Astrocyte of the spinal cord (primary cell): Measurements from ENCODE around the gene WDFY4.

Source experiments
- DNase-seq: peaks from one replicate; pipeline ENCODE4 v3.0.0; 2011; ENCODE audit warnings: low read depth, low spot score
- H3K4me3 ChIP-seq: 2 replicates; pipeline ENCODE4 v1.5.1; 2011; ENCODE audit warnings: low read depth, mild to moderate bottlenecking, low read length, moderate library complexity
- in situ Hi-C: cut with HindIII; loops from 2 replicates; pipeline ENCODE4 v1.10.0; 2017; ENCODE audit warnings: low sequenced_read_pairs
- TF ChIP-seq, protein P1 (sequence below): IDR thresholded peaks from 2 replicates; pipeline ENCODE4 v1.5.1; 2012; ENCODE audit warnings: low read depth, mild to moderate bottlenecking, low read length, inconsistent platforms

WDFY4 gene

DNA sequence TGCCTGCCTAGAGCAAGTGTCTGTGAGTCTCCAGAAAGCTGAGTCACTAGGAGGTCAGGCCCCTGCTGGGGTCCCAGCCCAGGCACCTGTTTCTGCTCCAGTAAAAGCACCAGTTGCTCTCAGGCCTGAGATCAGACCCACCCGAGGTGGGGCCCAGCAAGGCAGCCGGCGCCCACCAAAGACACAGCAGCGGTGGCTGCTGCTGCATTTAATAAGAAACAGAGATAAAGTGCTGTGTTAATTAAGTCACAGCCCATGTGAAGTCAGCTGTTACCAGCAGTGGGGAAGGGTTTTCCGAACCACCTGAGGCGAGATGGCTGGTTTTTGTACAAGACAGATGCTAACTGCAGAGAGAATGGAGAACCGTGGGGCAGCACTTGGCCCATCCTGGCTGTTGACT is 267.0 kb downstream of the WDFY4 start:
- TF ChIP-seq, protein P1, sequence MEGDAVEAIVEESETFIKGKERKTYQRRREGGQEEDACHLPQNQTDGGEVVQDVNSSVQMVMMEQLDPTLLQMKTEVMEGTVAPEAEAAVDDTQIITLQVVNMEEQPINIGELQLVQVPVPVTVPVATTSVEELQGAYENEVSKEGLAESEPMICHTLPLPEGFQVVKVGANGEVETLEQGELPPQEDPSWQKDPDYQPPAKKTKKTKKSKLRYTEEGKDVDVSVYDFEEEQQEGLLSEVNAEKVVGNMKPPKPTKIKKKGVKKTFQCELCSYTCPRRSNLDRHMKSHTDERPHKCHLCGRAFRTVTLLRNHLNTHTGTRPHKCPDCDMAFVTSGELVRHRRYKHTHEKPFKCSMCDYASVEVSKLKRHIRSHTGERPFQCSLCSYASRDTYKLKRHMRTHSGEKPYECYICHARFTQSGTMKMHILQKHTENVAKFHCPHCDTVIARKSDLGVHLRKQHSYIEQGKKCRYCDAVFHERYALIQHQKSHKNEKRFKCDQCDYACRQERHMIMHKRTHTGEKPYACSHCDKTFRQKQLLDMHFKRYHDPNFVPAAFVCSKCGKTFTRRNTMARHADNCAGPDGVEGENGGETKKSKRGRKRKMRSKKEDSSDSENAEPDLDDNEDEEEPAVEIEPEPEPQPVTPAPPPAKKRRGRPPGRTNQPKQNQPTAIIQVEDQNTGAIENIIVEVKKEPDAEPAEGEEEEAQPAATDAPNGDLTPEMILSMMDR = no peak
- H3K4me3 ChIP-seq = no peak overlapping the region
- no peak for DNase-seq
- in situ Hi-C loops = no loop called here

GRCh38 chr10:48957361-48958151 is 272.9 kb downstream of the WDFY4 start:
- in situ Hi-C loops = no loop called here
- TF ChIP-seq, protein P1 = no peak
- H3K4me3 ChIP-seq = no peak overlapping the region
- no peak for DNase-seq

DNA sequence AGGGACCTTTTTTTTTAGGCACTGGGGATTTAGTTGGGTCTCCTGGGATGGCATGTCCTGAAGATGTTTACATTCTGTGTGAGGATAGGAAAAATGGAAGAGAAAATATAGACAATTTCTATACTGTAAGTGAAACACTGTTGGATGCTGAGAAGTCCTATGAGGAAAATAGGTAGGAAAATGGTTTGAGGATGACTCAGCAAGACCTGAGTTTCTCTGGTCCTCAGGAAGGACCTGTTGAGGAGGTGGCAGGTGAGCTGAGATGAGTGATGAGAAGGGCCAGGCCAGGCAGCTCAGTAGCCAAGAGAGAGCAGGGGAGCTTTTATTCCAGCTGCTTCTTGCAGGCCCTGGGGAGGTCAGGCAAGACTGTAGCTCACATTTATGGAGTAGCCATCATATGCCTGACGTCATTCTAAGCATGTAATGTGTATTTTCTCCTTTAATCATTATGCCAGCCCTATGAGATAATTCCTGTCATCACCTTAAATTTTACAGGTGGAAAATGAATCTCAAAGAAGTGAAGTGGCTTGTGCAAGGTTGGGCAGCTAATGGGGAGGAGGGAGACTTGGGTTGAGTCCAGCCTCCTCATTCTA is 274.0 kb downstream of the WDFY4 start:
- TF ChIP-seq, protein P1 = no peak
- H3K4me3 ChIP-seq = no peak overlapping the region
- no peak for DNase-seq
- in situ Hi-C loops = no loop called here

GRCh38 chr10:48964038-48964437 is 279.4 kb downstream of the WDFY4 start:
- in situ Hi-C loops = no loop called here
- no peak overlapping the region for H3K4me3 ChIP-seq
- no peak for DNase-seq
- TF ChIP-seq, protein P1 = no peak

- H3K4me3 ChIP-seq = no peak overlapping the region
- in situ Hi-C loops = no loop called here
- TF ChIP-seq, protein P1 = no peak
- DNase-seq = no peak
Observed at GRCh38 chr10:48965460-48965859, 280.8 kb downstream of the WDFY4 start.

DNA sequence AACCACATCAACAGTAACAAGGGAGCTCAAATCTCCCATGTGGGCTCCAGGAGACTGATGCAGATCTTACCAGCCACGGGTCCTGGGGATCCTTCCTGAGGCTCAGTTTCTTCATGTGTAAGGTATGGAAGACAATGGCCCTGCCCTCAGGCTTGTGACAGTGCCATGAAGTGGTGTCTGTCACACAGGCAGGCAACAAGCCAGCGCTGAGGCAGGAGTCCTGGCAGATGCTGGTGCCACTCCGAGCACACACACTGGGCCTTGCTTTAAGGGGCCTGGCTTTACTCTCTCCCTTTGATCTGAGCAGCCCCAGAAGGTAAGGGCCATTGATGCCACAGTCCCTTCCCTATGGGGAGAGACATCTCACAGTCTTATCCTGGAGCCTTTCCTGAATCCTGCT is 283.4 kb downstream of the WDFY4 start:
- DNase-seq = no peak
- H3K4me3 ChIP-seq = no peak overlapping the region
- TF ChIP-seq, protein P1 = no peak
- in situ Hi-C loops = no loop called here
